GM10266 (cell line): ENCODE data around the gene TSGA10.

Experiments used
- DNase-seq: peaks from one replicate; pipeline ENCODE4 v3.0.0; 2012; ENCODE audit errors: extremely low spot score
- TF ChIP-seq, protein P1 (sequence below): IDR thresholded peaks from 2 replicates; pipeline ENCODE4 v1.5.1; 2012; ENCODE audit warnings: mild to moderate bottlenecking, low read depth; ENCODE audit not compliant: control insufficient read depth, insufficient read depth; ENCODE audit errors: missing control alignments

The TSGA10 gene

GRCh38 chr2:99112617-99113016, 42.1 kb downstream of the TSGA10 start:
- no peak for DNase-seq
- TF ChIP-seq, protein P1, sequence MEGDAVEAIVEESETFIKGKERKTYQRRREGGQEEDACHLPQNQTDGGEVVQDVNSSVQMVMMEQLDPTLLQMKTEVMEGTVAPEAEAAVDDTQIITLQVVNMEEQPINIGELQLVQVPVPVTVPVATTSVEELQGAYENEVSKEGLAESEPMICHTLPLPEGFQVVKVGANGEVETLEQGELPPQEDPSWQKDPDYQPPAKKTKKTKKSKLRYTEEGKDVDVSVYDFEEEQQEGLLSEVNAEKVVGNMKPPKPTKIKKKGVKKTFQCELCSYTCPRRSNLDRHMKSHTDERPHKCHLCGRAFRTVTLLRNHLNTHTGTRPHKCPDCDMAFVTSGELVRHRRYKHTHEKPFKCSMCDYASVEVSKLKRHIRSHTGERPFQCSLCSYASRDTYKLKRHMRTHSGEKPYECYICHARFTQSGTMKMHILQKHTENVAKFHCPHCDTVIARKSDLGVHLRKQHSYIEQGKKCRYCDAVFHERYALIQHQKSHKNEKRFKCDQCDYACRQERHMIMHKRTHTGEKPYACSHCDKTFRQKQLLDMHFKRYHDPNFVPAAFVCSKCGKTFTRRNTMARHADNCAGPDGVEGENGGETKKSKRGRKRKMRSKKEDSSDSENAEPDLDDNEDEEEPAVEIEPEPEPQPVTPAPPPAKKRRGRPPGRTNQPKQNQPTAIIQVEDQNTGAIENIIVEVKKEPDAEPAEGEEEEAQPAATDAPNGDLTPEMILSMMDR, result no peak

DNA sequence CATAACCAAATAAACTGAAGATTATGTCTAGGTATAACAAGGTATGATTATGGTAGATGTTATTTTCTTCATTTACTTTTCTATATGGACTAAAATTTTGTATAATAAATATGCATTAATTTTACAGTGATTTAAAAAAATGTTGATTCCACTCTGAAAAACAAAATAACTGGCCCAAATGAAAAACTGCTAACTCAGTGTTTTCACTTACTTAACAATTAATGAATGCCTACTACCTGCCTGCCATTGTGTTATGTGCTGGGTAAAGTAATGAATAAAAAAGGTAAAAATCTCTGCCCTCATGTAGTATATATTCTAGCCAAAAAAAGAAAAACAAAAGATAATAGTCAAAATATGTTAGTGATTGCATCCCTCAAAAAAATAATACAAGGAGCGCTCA, 42.8 kb downstream of the TSGA10 start:
- DNase-seq, result no peak
- TF ChIP-seq, protein P1, result no peak

DNA sequence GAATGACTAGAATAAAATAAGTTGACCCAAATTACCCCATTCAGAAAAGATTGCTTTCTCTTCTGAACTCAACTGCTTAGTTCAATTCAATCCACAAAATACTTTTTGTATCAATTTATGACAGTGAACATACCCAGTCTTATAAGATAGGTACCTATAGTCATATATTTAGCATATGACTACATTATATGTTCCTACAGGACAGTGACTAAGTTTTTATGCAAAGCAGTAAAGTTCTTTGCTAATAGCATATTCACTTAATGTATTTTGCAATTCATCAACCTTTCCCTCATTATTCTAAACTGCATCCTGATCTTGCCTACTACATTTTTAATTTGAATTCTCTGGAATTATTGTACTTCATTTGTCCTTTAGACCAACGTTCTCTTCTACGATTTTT, 43.5 kb downstream of the TSGA10 start:
- DNase-seq, result no peak
- TF ChIP-seq, protein P1, result no peak

DNA sequence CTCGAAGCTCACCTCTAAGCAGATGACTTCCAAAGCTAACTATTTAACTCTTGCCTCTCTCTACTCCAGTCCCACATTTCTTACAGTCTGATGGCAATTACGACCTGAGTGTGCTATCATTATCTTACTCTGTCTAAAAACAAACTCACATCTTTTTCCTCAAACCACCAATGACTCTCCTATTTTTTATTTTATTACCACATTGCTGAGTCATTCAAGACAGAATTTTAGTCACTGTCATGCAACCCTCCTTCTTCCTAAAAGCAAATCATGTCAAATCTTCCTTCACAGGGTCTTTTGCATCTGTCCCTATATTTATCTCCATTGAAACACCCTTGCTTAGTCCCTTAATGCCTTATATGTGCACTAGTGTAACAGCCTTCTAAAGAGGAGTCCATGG, 47.8 kb downstream of the TSGA10 start:
- no peak for DNase-seq
- TF ChIP-seq, protein P1, result no peak

- DNase-seq, result no peak
- TF ChIP-seq, protein P1, result no peak
Observed at GRCh38 chr2:99104006-99104405, 50.7 kb downstream of the TSGA10 start.

- no peak for DNase-seq
- TF ChIP-seq, protein P1, result no peak
Observed at GRCh38 chr2:99101697-99102096, 53.0 kb downstream of the TSGA10 start.

- TF ChIP-seq, protein P1, result no peak
- DNase-seq, result no peak
Observed at GRCh38 chr2:99096728-99097127, 58.0 kb downstream of the TSGA10 start.
